ENCODE measurements around the gene ENOX1.

The ENOX1 gene

GRCh38 chr13:43732726-43733125 lies 54.0 kb downstream of the ENOX1 start:
- no peaks in the 10 kb centered on the region for H3K27me3 ChIP-seq
- H3K4me1 ChIP-seq = no peaks in the 10 kb centered on the region
- intact Hi-C loops (cut with DNase I; ENCODE audit: low total_unique reads) = no loop called here
- no peak overlapping the region for H3K4me3 ChIP-seq
- no peaks in the 10 kb centered on the region for H3K9me3 ChIP-seq
- no peak overlapping the region for H3K27ac ChIP-seq
- no peaks in the 10 kb centered on the region for H3K36me3 ChIP-seq
- DNase-seq = no peak
- no peak for TF ChIP-seq CTCF (IDR thresholded peaks at IDR 0.05)

- DNase-seq = no peak
- no peak for TF ChIP-seq CTCF (IDR thresholded peaks at IDR 0.05)
- H3K27me3 ChIP-seq = no peaks in the 10 kb centered on the region
- intact Hi-C loops (cut with DNase I; ENCODE audit: low total_unique reads) = no loop called here
- H3K36me3 ChIP-seq = no peaks in the 10 kb centered on the region
- no peak overlapping the region for H3K27ac ChIP-seq
- no peaks in the 10 kb centered on the region for H3K4me1 ChIP-seq
- no peak overlapping the region for H3K4me3 ChIP-seq
- no peaks in the 10 kb centered on the region for H3K9me3 ChIP-seq
Measured at GRCh38 chr13:43731296-43731695, 55.5 kb downstream of the ENOX1 start.

GRCh38 chr13:43730642-43731041 lies 56.1 kb downstream of the ENOX1 start:
- intact Hi-C loops (cut with DNase I; ENCODE audit: low total_unique reads) = no loop called here

GRCh38 chr13:43728421-43728820 lies 58.4 kb downstream of the ENOX1 start:
- no peak overlapping the region for H3K4me3 ChIP-seq
- H3K36me3 ChIP-seq = no peaks in the 10 kb centered on the region
- intact Hi-C loops (cut with DNase I; ENCODE audit: low total_unique reads) = no loop called here
- no peaks in the 10 kb centered on the region for H3K4me1 ChIP-seq
- no peaks in the 10 kb centered on the region for H3K9me3 ChIP-seq
- no peak for DNase-seq
- no peak for TF ChIP-seq CTCF (IDR thresholded peaks at IDR 0.05)
- H3K27ac ChIP-seq = no peak overlapping the region
- H3K27me3 ChIP-seq = no peaks in the 10 kb centered on the region

More at GRCh38 chr13:43730642-43731041, 56.1 kb downstream of the ENOX1 start:
- no peak for TF ChIP-seq CTCF (IDR thresholded peaks at IDR 0.05)
- DNase-seq = no peak
- Histone ChIP-seq H3K4me1 (no peaks in the 10 kb centered on the region), H3K27me3 (no peaks in the 10 kb centered on the region), H3K36me3 (no peaks in the 10 kb centered on the region), H3K4me3 (no peak overlapping the region), H3K9me3 (no peaks in the 10 kb centered on the region), H3K27ac (no peak overlapping the region)

- Histone ChIP-seq H3K9me3 (no peaks in the 10 kb centered on the region), H3K36me3 (no peaks in the 10 kb centered on the region), H3K4me1 (no peaks in the 10 kb centered on the region), H3K4me3 (no peak overlapping the region), H3K27me3 (no peaks in the 10 kb centered on the region), H3K27ac (no peak overlapping the region)
- no peak for TF ChIP-seq CTCF (IDR thresholded peaks at IDR 0.05)
- DNase-seq = no peak
- intact Hi-C loops (cut with DNase I; ENCODE audit: low total_unique reads) = no loop called here
Measured at GRCh38 chr13:43727856-43728255, 58.9 kb downstream of the ENOX1 start.

GRCh38 chr13:43725460-43725859 lies 61.3 kb downstream of the ENOX1 start:
- Histone ChIP-seq H3K36me3 (no peaks in the 10 kb centered on the region), H3K27ac (no peak overlapping the region), H3K4me3 (no peak overlapping the region), H3K9me3 (no peaks in the 10 kb centered on the region), H3K4me1 (no peaks in the 10 kb centered on the region), H3K27me3 (no peaks in the 10 kb centered on the region)
- TF ChIP-seq CTCF (IDR thresholded peaks at IDR 0.05) = no peak
- intact Hi-C loops (cut with DNase I; ENCODE audit: low total_unique reads) = no loop called here
- no peak for DNase-seq

All from tibial artery (tissue), 4 donors.